ENCODE data around the gene TRRAP. TPM values are rescaled to one million over a fixed set of nuclear protein-coding genes. Genes with fewer than 3 reads are reported as not detected.

Gene TRRAP
- total RNA-seq, 1 donor from 2014 or later: 66.9 TPM

DNA sequence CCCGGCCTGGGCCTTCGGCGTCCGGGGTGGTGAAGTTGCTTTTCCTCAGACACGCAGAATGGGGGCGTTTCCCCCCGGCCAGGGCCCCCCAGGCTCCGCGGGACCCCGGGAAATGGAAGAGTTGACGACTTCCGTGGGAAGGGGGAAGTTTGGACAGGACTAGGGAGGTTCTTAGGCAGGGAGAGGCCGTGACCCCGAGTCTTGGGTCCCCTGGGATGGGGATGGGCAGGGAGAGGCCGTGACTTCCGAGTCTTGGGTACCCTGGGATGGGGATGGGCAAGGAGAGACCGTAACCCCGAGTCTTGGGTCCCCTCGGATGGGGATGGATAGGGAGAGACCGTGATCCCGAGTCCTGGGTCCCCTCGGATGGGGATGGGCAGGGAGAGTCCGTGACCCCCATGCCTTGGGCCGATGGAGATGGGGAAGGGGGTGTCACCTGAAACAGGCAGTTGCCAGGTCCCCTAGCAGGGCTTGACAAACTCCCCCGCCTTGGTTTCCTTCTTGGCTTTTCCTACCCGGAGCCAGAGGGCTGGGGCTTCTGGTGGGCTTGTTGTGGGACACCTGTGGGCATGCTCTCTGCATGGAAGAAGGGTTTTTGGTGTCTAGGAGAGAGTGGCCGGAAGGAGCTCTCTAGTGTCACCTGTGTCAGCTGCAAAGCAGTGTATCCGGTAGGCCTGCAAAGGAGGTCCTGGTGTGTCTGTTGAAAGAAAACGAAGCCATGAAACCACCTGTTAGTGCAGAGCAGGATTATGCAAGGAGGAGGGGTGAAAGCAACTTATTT is 1.1 kb downstream of the TRRAP start:
- Mint-ChIP-seq H3K4me3 (peak overlapping the region; percentile 93), H3K27me3 (ENCODE audit: low read depth) (peaks cover 10% of the 10 kb centered on the region), H3K36me3 (ENCODE audit: low read depth) (peaks cover 8% of the 10 kb centered on the region), H3K27ac (ENCODE audit: unreplicated experiment) (peak overlapping the region; percentile 97), H3K4me1 (peaks cover 16% of the 10 kb centered on the region), H3K9me3 (no peaks in the 10 kb centered on the region)
- TF ChIP-seq, protein P1, sequence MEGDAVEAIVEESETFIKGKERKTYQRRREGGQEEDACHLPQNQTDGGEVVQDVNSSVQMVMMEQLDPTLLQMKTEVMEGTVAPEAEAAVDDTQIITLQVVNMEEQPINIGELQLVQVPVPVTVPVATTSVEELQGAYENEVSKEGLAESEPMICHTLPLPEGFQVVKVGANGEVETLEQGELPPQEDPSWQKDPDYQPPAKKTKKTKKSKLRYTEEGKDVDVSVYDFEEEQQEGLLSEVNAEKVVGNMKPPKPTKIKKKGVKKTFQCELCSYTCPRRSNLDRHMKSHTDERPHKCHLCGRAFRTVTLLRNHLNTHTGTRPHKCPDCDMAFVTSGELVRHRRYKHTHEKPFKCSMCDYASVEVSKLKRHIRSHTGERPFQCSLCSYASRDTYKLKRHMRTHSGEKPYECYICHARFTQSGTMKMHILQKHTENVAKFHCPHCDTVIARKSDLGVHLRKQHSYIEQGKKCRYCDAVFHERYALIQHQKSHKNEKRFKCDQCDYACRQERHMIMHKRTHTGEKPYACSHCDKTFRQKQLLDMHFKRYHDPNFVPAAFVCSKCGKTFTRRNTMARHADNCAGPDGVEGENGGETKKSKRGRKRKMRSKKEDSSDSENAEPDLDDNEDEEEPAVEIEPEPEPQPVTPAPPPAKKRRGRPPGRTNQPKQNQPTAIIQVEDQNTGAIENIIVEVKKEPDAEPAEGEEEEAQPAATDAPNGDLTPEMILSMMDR (conservative IDR thresholded peaks at IDR 0.05): peak; percentile 31
- no peak for DNase-seq (ENCODE audit: low read depth, low spot score)

DNA sequence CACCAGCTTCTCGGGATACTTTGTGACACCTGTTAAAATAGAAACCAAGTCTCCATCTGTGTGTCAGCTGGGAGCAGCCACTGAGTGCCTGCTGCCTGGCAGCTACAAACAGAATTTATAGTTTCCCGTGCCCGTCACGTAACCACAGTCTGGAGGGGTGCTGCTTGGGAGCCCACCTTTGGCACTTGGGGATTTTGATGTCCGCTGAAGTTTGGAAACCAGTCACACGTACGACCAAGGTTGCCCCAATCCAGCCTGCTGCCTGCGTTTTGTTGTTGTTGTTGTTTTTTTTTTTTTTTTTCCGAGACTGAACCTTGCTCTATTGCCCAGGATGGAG is 1.6 kb downstream of the TRRAP start:
- H3K9me3 Mint-ChIP-seq: no peaks in the 10 kb centered on the region
- DNase-seq (ENCODE audit: low read depth, low spot score): no peak
- H3K36me3 Mint-ChIP-seq (ENCODE audit: low read depth): peaks cover 8% of the 10 kb centered on the region
- TF ChIP-seq, protein P1 (conservative IDR thresholded peaks at IDR 0.05): no peak
- no peak overlapping the region for H3K27ac Mint-ChIP-seq (ENCODE audit: unreplicated experiment)
- H3K4me1 Mint-ChIP-seq: peaks cover 16% of the 10 kb centered on the region
- peak overlapping the region; percentile 93 for H3K4me3 Mint-ChIP-seq
- peaks cover 4% of the 10 kb centered on the region for H3K27me3 Mint-ChIP-seq (ENCODE audit: low read depth)

DNA sequence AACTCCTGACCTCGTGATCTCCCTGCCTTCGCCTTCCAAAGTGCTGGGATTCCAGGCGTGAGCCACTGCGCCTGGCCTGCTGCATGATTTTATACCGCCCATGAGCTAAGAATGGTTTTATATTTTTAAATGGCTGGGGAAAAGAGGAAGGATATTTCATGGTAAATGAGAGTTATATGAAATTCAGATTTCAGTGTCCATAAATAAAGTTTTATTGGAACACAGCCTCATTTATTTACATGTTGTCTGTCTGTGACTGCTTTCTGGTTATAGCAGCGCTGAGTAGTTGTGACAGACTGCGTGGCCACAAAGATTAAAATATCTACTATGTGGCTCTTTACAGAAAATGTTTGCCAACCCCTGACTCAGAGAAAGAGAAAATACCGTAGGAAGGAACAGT is 2.2 kb downstream of the TRRAP start:
- H3K4me1 Mint-ChIP-seq: peaks cover 16% of the 10 kb centered on the region
- H3K9me3 Mint-ChIP-seq: no peaks in the 10 kb centered on the region
- H3K4me3 Mint-ChIP-seq: peak overlapping the region; percentile 93
- H3K27ac Mint-ChIP-seq (ENCODE audit: unreplicated experiment): no peak overlapping the region
- peaks cover 8% of the 10 kb centered on the region for H3K36me3 Mint-ChIP-seq (ENCODE audit: low read depth)
- no peak for DNase-seq (ENCODE audit: low read depth, low spot score)
- H3K27me3 Mint-ChIP-seq (ENCODE audit: low read depth): peaks cover 1% of the 10 kb centered on the region
- TF ChIP-seq, protein P1 (conservative IDR thresholded peaks at IDR 0.05): no peak

DNA sequence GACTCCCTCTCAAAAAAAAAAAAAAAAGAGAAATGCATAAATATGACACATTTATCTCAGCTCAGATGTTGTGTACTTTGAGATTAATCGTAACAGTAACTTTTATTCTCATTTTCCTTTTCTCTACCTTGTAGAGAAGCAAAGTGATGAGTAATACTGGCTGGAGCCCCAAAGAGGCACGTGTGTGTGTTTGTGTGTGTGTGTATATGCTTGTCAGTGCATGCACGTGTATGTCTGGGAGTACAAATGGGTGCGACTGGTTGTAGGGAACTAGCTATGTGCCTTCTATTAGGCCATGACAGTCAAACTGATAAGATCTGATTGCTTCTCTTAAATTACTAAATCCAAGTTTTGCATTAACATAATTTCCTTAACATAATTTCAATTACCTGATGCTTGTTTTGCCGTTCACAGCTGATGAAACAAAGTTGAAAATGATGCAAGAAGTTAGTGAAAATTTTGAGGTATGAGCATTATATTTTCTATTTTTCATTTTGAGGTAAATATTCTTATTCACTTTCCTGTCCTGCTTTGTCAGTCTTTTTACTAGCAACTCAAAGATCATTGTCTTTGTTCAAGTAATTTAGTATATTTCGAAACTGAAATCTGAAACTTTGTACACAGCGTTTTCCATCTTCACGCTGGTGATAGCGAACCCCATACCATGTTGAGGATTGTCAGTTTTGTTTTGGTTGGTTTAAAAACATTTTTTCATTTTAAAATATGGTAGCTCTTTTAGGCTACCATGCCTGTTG is 3.4 kb downstream of the TRRAP start:
- Mint-ChIP-seq H3K9me3 (no peaks in the 10 kb centered on the region), H3K36me3 (ENCODE audit: low read depth) (peaks cover 8% of the 10 kb centered on the region), H3K4me1 (peaks cover 16% of the 10 kb centered on the region), H3K4me3 (peak overlapping the region; percentile 49), H3K27me3 (ENCODE audit: low read depth) (no peaks in the 10 kb centered on the region), H3K27ac (ENCODE audit: unreplicated experiment) (no peak overlapping the region)
- TF ChIP-seq, protein P1 (conservative IDR thresholded peaks at IDR 0.05): no peak
- DNase-seq (ENCODE audit: low read depth, low spot score): no peak

DNA sequence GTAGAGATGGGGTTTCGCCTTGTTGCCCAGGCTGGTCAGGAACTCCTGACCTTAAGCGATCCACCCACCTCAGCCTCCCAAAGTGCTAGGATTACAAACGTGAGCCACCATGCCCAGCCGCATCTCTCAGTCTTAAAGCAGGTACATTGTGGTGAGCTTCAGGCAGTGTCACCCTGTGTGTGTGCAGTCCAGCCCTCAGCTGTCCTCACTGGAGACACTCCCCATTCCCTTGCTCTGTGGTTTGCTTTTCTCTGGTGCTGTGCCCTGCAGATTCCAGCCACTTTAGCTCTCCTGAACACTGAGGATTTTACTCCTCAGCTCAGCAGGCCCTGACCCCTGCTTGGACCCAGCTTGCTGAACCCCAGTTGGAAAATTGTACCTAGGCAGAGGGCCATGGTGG is 6.1 kb downstream of the TRRAP start:
- H3K4me3 Mint-ChIP-seq: no peak overlapping the region
- no peak overlapping the region for H3K27ac Mint-ChIP-seq (ENCODE audit: unreplicated experiment)
- H3K4me1 Mint-ChIP-seq: peaks cover 12% of the 10 kb centered on the region
- H3K36me3 Mint-ChIP-seq (ENCODE audit: low read depth): peaks cover 8% of the 10 kb centered on the region
- no peaks in the 10 kb centered on the region for H3K9me3 Mint-ChIP-seq
- no peak for DNase-seq (ENCODE audit: low read depth, low spot score)
- TF ChIP-seq, protein P1 (conservative IDR thresholded peaks at IDR 0.05): no peak
- H3K27me3 Mint-ChIP-seq (ENCODE audit: low read depth): no peaks in the 10 kb centered on the region
